Measurements from ENCODE around the gene ZNF724. TPM values are rescaled to one million over a fixed set of nuclear protein-coding genes. Genes with fewer than 3 reads are reported as not detected.

Gene ZNF724
- total and polyA plus RNA-seq, 2 of the 13 experiments (the other 11 are each of a cell fraction or from before 2014, with no cell fraction given): 1.5 to 15.0 TPM

GRCh38 chr19:23273590-23274412 is 23.6 kb upstream of the ZNF724 start (continued):
- no peak for TF ChIP-seq ZNF746 (CRISPR knock-in tag; IDR thresholded peaks at IDR 0.05)
- TF ChIP-seq TCF7 (IDR thresholded peaks at IDR 0.05; ENCODE audit: low read depth): no peak
- no peak for TF ChIP-seq U2AF2 (IDR thresholded peaks at IDR 0.05; ENCODE audit: low read depth, low read length)
- TF ChIP-seq BHLHE40 (IDR thresholded peaks at IDR 0.05; ENCODE audit: low read length): no peak
- peak; percentile 90 for TF ChIP-seq ZNF782 (CRISPR knock-in tag; IDR thresholded peaks at IDR 0.05; ENCODE audit: borderline replicate concordance)
- no peak for TF ChIP-seq HOXA7 (CRISPR knock-in tag; IDR thresholded peaks at IDR 0.05)
- TF ChIP-seq EZH2 (conservative IDR thresholded peaks at IDR 0.05; ENCODE audit: low read depth, low read length): no peak
- 0 out of 2 replicates have a peak, but pooled peaks have one; percentile 24 for TF ChIP-seq FOXJ3 (CRISPR knock-in tag; IDR thresholded peaks at IDR 0.05; ENCODE audit: borderline replicate concordance)
- no peak for TF ChIP-seq TBP (CRISPR knock-in tag; IDR thresholded peaks at IDR 0.05)
- no peak for TF ChIP-seq PRPF4 (IDR thresholded peaks at IDR 0.05; ENCODE audit: low read depth, low read length, poor library complexity, severe bottlenecking)
- no peak for TF ChIP-seq TFDP1 (CRISPR knock-in tag; IDR thresholded peaks at IDR 0.05; ENCODE audit: borderline replicate concordance)
- TF ChIP-seq ZNF331 (CRISPR knock-in tag; IDR thresholded peaks at IDR 0.05): no peak
- no peak for TF ChIP-seq ZNF660 (CRISPR knock-in tag; IDR thresholded peaks at IDR 0.05; ENCODE audit: borderline replicate concordance, low read depth)
- TF ChIP-seq ARHGAP35 (CRISPR knock-in tag; IDR thresholded peaks at IDR 0.05; ENCODE audit: borderline replicate concordance): no peak
- TF ChIP-seq ZNF576 (CRISPR knock-in tag; IDR thresholded peaks at IDR 0.05): no peak
- peak; percentile 83 for TF ChIP-seq TBX2 (CRISPR knock-in tag; IDR thresholded peaks at IDR 0.05; ENCODE audit: borderline replicate concordance)
- no peak for TF ChIP-seq NFATC3 (CRISPR knock-in tag; IDR thresholded peaks at IDR 0.05)
- no peak for TF ChIP-seq FOXP1 (IDR thresholded peaks at IDR 0.05)
- TF ChIP-seq FOXP1 (CRISPR knock-in tag; IDR thresholded peaks at IDR 0.05): no peak
- no peak for TF ChIP-seq KDM4B (CRISPR knock-in tag; IDR thresholded peaks at IDR 0.05)
- TF ChIP-seq GPBP1L1 (CRISPR knock-in tag; IDR thresholded peaks at IDR 0.05): no peak
- peak; percentile 46; the same call in 1 of the 2 replicates for TF ChIP-seq PATZ1 (CRISPR knock-in tag; IDR thresholded peaks at IDR 0.05)
- peak; percentile 71 for TF ChIP-seq SP4 (CRISPR knock-in tag; IDR thresholded peaks at IDR 0.05)
- TF ChIP-seq PITX1 (CRISPR knock-in tag; IDR thresholded peaks at IDR 0.05): no peak; the same call in 1 of the 2 replicates
- TF ChIP-seq HMG20A (CRISPR knock-in tag; IDR thresholded peaks at IDR 0.05; ENCODE audit: borderline replicate concordance): no peak
